22Rv1 (cell line): Measurements from ENCODE around the gene PCGF5.
A peak's percentile ranks its signal among the peaks of the same experiment; 100 is the strongest.
"Not testable (repeated sequence)": the region's sequence is repeated elsewhere in the genome, so short reads cannot be mapped to it uniquely, and the experiment has no call there.

ENCODE experiments used
- H3K27ac ChIP-seq: fragments of 450-650 bp; 2 replicates; pipeline ENCODE4 v1.5.1; 2017
- CTCF ChIP-seq: fragments of 450-650 bp; IDR thresholded peaks from 2 replicates; pipeline ENCODE4 v1.5.1; 2017; ENCODE audit warnings: mild to moderate bottlenecking
- ZFX ChIP-seq: fragments of 450-650 bp; IDR thresholded peaks from 2 replicates; pipeline ENCODE4 v1.6.1; 2017; ENCODE audit warnings: antibody characterized with exemption, borderline replicate concordance

PCGF5 gene

GRCh38 chr10:91250341-91250740, 29.9 kb downstream of the PCGF5 start:
- TF ChIP-seq CTCF: no peak
- TF ChIP-seq ZFX: no peak
- peak overlapping the region; percentile 24 for H3K27ac ChIP-seq

GRCh38 chr10:91251430-91252056, 31.1 kb downstream of the PCGF5 start:
- TF ChIP-seq ZFX: no peak
- TF ChIP-seq CTCF: peak; percentile 91
- no peak overlapping the region for H3K27ac ChIP-seq

- TF ChIP-seq ZFX (no peak), CTCF (no peak)
Measured at GRCh38 chr10:91253300-91253699, 32.8 kb downstream of the PCGF5 start.

GRCh38 chr10:91257310-91257709, 36.8 kb downstream of the PCGF5 start:
- TF ChIP-seq CTCF (no peak), ZFX (no peak)
- H3K27ac ChIP-seq: no peak overlapping the region

More at GRCh38 chr10:91253300-91253699, 32.8 kb downstream of the PCGF5 start:
- peak overlapping the region; percentile 51 for H3K27ac ChIP-seq

GRCh38 chr10:91260417-91260816, 40.0 kb downstream of the PCGF5 start:
- H3K27ac ChIP-seq: not testable (repeated sequence)

GRCh38 chr10:91271886-91272285, 51.4 kb downstream of the PCGF5 start:
- TF ChIP-seq CTCF (no peak), ZFX (no peak)
- H3K27ac ChIP-seq: no peak overlapping the region

DNA sequence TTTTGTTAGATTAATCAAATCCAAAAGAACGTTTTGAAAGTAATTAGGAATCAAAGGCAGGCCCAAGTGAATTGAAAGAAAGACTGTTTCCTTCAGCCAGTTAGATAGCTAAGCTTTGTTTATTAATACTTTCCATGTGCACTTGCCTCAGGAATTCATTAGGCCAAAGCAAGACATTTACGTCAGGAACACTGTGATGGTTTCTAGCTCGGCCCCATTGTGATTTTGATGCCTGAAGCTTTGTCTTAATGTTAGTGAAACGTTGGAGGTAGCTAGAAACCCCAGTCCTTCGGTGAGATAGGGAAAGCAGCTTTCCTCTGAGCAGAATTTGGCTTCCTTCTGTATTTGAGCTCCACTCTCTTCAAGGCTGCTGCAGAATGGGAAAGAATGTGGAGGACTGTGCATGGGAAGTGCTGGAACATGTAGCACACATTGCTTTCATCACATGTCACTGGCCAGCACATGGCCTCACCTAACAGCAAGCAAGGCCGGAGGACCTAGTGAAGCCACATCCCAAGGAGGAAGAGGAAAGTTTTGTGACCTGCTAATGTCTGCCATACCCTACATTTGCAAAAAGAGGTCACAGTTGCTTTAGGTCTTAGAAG, 64.1 kb downstream of the PCGF5 start:
- no peak overlapping the region for H3K27ac ChIP-seq
- TF ChIP-seq ZFX (no peak), CTCF (no peak)
